DMS79 (cell line): ENCODE data around the gene CARS2.
"Not testable (repeated sequence)": the region's sequence is repeated elsewhere in the genome, so short reads cannot be mapped to it uniquely, and the experiment has no call there.

ENCODE experiments used
- DNase-seq: peaks from one replicate; lab custom pipeline; 2025; lab: John Stamatoyannopoulos, UW

Gene CARS2

GRCh38 chr13:110637747-110638146 lies 68.2 kb downstream of the CARS2 start:
- DNase-seq: no peak

- DNase-seq: no peak
These were observed 68.6 kb downstream of the CARS2 start for GRCh38 chr13:110637275-110637674.

- no peak for DNase-seq
These were observed 69.2 kb downstream of the CARS2 start for GRCh38 chr13:110636701-110637201.

DNA sequence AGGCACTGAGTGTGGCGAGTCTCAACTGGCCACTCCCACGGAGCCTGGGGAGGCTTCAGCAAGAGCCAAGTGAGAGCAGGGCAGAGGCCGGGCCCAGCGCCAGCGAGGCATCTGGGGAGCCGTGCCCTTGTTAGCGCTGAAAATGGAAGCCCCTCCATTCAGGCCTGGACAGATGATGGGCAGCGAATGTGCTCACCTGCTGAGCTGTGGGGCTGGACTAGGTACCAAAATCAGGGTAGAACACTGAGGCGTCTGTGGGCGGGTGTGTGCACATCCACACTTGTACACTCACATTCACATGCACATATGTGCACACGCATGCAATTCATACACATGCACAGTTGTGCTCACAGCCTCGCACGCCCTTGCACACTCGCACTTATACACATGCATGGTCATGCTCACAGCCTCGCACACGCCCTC lies 69.9 kb downstream of the CARS2 start:
- no peak for DNase-seq

DNA sequence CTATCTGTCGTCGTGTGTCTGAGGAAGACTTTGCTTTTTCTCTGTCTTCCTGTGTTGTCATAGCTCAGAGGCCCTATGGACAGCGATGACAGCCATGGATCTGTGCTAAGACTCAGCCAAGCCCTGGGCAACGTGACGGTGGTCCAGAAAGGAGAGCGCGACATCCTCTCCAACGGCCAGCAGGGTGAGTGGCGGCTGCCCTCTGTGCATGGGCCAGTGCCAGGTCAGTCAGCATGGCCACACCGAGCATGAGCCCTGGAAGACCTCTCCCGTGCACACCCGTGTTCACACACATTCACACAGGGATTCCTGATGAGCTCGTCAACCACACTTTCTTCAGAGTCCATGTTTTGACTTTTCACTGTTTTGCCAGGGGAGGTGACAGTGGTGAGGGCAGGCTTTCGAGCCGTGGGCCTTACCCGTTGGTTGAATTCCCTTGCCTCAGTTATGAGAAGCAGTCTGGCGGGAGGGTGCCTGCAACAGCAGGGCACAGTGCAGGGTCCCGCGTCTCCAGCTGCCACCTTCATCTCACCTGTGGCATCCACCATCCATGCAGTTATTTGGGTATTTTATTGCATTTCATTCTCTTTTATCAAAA lies 70.4 kb downstream of the CARS2 start:
- no peak for DNase-seq

DNA sequence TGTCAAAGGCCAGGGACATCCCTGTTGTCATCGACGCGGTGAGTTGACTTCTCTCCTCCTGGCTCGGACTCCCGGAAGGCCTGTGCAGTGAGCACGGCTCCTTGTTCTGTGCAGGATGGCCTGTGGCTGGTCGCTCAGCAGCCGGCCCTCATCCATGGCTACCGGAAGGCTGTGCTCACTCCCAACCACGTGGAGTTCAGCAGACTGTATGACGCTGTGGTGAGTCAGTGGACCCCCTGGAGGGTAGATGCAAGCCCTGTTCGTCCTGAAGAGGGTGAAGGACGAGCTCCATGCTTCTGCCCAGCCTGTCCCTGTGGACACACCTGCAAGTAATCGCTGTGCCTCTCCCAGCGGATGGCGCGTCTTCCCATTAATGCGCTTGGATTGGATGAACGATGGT lies 71.4 kb downstream of the CARS2 start:
- no peak for DNase-seq

DNA sequence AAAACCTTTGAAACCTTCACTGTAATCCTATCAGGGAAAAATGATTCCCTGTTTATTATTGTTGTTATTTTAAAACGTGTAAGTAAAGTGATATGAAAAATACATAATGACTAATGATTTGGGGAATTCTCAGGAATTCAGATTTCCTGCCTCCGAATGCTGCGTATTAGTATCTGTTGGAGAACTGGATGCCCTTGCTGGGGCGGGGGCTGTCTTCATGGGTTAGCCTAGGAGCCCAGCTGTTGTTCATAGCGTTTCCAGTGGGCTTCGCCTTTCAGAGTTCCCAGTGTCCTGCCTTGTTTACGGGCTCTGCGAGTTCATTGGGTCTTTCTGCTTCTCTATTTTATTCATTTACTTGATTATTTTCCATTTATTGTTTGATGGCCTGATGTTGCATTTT lies 72.1 kb downstream of the CARS2 start:
- DNase-seq: no peak

DNA sequence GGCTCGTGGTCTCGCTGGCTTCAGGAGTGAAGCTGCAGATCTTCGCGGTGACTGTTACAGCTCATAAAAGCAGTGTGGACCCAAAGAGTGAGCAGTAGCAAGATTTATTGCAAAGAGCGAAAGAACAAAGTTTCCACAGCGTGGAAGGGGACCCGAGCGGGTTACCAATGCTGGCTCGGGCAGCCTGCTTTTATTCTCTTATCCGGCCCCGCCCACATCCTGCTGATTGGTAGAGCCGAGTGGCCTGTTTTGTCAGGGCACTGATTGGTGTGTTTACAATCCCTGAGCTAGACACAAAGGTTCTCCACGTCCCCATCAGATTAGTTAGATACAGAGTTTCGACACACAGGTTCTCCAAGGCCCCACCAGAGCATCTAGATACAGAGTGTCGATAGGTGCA lies 73.7 kb downstream of the CARS2 start:
- DNase-seq: not testable (repeated sequence)

GRCh38 chr13:110630566-110631119 lies 75.3 kb downstream of the CARS2 start:
- DNase-seq: no peak

GRCh38 chr13:110629735-110630134 lies 76.2 kb downstream of the CARS2 start:
- no peak for DNase-seq

- no peak for DNase-seq
These were observed 76.8 kb downstream of the CARS2 start for GRCh38 chr13:110628952-110629701.

DNA sequence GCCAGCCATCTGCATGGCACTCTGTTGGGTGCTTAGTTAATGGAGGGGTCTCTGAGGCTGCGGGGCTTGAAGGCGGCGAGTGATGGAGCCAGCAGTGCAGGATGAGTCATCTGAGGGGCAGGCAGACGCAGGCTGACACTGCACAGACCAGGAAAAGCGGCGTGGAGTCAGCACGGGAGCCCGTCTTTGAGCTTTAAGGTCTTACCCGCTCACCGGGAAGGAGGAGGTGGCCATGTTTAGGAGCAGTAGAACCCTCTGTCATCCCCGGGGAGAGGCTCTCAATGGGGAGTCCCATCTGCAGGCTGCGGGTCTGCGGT lies 77.5 kb downstream of the CARS2 start:
- no peak for DNase-seq

DNA sequence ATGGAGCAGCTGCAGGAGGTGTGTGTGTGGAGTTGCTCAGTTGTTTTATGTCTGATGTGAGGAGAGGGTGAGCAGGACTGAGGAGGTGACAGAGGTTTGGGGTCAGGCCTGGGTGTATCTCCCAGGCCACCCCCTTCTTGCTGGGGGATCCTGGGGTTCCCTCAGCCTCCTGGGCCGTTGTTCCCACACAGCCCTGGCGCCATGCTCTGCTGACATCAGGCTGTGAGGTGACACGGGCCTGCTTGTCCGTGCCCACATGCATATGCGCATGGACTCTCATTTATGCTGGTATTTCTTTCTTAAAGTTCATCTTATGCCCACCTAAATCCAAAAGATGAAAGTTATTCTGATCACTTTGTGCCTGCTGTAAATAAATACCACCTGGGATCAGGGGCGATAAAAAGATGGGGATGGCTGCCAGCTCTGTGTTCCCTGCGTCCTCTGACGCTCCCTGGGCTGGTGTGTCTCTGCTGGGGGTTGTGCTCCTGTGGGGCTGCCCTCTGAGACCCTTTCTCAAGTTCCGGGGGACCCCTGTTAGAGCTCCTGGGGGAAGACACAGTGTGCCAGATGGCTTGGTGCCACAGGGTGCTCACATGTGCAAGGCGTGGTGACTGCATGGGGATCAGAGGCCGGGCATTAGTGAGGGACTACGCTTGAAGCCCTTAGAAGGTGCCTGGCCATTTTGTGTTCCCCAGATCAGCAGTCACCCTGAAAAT lies 78.0 kb downstream of the CARS2 start:
- no peak for DNase-seq

- DNase-seq: no peak
These were observed 78.6 kb downstream of the CARS2 start for GRCh38 chr13:110627351-110627750.

GRCh38 chr13:110626521-110626920 lies 79.4 kb downstream of the CARS2 start:
- no peak for DNase-seq

DNA sequence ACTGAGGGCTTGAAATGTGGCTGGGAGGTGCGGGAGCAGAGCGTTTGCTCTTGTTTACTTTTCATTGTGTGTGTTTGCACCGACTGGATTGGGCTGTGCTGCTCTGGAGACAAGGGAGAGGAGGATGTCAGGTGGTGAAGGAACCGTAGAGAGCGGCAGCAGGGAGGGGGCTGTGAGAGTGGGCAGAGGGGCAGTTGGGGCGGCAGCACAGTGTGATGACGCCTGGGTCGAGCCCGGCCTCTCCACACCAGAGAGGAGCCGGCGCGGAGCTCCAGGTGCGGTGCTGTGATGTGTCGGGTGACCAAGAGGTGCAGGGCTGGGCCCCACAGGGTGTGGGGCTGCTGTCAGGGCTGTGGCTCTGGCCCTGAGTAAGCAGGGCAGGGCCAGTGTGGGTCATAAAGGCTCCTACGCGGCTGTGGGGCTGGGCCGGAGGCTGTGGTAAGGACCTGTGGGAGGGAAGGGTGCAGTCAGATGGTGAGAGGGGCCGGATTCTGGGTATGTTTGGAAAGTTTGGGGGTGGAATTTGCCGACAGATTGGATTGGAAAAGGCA lies 80.1 kb downstream of the CARS2 start:
- no peak for DNase-seq

DNA sequence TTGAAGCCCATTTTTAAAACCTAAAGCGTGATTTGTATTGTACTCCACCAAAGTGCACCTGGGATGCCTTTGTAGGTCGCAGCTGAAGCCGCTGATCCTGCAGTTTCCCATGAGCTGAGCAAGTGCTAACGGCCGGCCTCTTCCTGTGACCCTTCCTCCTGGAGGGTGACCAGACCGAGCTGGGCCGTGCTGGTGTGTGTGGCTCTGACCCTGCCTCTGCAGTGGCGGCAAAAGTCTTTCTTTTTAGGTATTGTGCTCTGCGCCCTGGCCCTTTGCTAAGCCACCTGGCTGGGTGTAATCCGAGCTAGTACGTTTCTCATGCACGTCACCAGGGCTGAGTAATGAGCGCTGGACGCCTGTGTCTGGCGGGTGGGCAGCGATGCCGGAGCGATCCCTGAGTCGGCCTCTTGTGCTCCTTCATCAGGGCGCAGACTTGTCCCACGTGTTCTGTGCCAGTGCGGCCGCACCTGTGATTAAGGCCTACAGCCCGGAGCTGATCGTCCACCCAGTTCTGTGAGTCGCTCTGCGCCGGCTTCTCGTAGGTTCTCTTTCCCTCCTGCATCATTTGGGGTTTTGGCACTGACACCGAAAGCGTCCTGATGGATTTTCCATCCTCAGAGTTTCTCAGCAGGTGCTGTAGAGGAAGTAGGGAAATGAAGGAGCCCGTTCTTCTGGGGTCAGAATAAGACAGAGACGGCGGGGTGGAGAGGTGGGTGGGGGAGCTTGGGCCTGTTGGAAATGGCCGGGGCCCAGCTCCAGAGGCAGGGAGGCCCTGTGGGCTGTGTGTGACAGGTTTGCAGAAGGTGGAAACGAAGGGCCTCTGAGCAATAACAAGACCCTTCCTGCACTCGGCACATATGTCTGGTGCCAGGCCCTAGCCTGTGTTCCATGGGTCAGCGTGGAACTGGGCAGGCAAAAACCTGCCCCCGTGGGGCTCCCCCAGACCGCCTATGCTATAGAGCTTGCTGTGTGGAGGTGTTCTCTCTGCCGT lies 80.9 kb downstream of the CARS2 start:
- DNase-seq: no peak

- DNase-seq: no peak
These were observed 85.3 kb downstream of the CARS2 start for GRCh38 chr13:110620596-110620995.

DNA sequence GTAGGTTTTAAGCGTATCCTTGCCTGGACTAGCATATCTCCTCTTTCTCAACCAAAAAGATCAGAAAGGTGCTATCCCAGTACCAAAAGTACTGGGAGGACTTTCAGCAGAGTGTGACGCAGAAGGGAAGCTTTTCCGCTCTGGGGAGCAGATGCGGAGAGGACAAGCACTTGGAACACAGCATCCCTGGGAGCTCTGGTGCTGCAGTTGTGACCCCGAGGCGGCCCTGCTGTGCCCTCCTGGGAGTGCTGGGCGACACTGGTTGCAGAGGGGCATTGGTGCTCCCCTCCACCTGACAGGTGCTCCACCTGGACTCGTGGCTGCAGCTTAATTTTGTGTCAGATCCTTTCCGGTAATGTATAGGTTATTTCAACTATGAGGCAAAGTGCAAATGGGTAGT lies 87.1 kb downstream of the CARS2 start:
- DNase-seq: no peak

DNA sequence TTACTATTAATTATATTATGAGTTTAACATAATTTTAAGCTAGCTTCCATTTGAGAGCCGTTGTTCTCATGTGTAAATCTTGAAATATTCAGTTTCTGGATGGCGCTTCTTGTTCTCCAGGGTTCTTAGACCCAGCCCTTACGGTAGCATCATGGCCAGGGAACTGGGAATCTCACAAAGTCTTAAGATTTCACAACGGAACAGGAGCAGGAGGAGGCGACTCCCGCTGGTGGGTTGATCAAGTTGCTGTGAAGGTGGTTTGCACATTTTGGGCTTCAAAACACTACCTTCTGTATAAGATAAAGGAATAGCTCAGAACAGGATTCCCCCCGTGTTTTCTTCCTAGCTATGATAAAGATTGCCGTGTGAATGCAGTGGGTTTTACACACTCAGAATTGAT lies 87.7 kb downstream of the CARS2 start:
- DNase-seq: no peak

GRCh38 chr13:110617321-110618072 lies 88.4 kb downstream of the CARS2 start:
- no peak for DNase-seq
